GM13976 (cell line): ENCODE results near the gene CCDC91.
A peak's percentile ranks its signal among the peaks of the same experiment; 100 is the strongest.

Experiments used
- DNase-seq: peaks from one replicate; pipeline ENCODE4 v3.0.0; 2012; ENCODE audit warnings: low spot score
- CTCF ChIP-seq: IDR thresholded peaks from 2 replicates; pipeline ENCODE4 v1.5.1; 2012; ENCODE audit warnings: borderline replicate concordance, mild to moderate bottlenecking; ENCODE audit not compliant: insufficient read depth; ENCODE audit errors: extremely low read depth, missing control alignments, control extremely low read depth
- in situ Hi-C: fragments of 300-500 bp; cut with MboI; formaldehyde crosslinking; loops from one replicate; pipeline ENCODE4 v1.12.0; 2022; ENCODE audit warnings: low sequenced_read_pairs, mixed read lengths, inconsistent platforms; ENCODE audit not compliant: unreplicated experiment

The CCDC91 gene

DNA sequence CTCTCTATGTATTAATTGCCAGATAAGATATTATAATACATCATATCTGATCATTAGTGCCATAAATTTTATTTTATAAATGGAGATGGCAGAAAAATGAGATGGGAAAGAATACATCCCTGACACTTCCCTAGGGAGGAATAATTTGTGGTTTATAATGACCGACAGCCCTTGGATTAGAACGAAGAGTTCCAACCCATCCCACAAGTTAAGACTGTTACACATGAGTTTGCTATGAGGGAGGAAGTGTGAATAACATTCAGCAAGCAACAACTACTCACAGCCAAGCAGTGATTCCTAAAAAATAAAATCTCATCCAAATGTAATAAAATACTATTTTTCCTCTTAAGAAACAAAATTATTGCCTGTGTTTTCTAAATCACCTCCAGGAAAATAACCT lies 299.0 kb downstream of the CCDC91 start:
- TF ChIP-seq CTCF: no peak
- in situ Hi-C loops: no loop called here
- no peak for DNase-seq

- in situ Hi-C loops: no loop called here
- peak; percentile 4 for DNase-seq
- no peak for TF ChIP-seq CTCF
These were observed 307.7 kb downstream of the CCDC91 start for GRCh38 chr12:28497889-28498411.

DNA sequence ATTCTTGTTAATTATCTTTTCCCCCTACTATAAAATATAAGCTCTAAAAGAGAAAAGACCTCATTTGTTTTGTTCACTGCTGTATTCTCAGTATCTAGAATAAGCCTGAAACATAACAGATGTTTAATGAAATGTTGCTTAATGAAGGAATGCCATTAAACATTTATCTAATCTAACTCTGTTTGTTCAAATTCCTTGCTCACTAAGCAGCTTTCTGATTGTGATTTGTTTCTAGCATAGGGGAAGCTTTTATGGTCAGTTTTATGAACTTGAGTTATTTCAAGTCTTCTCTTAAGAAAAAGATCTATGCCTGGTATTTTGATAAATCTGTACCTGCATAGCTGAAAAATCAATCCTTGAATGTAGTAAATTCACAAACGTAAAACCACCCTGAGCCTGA lies 308.6 kb downstream of the CCDC91 start:
- TF ChIP-seq CTCF: no peak
- in situ Hi-C loops: no loop called here
- no peak for DNase-seq

DNA sequence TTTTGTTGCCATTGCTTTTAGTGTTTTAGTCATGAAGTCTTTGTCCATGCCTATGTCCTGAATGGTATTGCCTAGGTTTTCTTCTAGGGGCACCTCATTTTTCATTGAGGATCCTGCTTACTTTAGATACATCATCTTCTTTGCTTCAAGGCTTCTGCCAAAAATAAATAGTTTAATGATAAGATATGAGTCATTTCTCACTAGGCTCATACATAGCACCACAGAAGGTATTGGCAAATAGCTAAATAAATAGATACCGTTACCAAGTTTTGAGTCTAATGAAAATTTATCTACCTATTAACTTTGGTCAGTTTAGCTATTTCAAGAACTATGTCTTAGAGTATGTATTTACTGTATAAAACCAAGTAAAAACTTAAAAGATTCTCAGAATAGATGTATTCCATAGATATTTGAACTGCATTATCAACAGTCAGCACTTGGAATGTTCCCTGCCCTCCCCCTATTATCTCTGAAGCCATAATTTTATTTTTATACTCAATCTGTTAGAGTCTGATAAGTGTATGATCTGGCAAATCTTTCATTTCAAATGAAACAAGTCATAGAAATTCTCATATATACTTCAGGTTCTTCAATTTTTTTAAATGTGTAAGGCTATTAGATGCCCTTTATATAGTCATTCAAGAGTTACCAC lies 310.2 kb downstream of the CCDC91 start:
- no peak for DNase-seq
- in situ Hi-C loops: no loop called here
- TF ChIP-seq CTCF: no peak

- no peak for TF ChIP-seq CTCF
- in situ Hi-C loops: no loop called here
- DNase-seq: no peak
These were observed 316.0 kb downstream of the CCDC91 start for GRCh38 chr12:28506271-28506670.

DNA sequence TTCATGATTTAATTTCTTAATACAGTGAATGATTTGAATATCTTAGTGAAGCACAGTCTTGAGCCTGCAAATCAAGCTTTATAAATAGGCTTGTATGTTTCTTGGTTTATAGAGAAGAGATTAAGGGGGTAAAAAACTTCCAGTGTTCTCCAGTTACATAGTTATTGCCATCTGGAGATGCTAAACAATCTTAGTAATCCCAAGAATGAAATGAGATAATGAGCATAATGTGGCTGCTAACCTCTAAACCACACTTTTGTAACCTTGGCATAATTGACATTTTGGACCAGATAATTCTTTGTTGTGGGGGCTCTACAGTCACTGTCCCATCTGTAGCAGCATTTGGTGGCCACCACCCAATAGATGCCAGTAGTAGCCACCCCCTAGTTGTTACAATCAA lies 316.8 kb downstream of the CCDC91 start:
- TF ChIP-seq CTCF: no peak
- in situ Hi-C loops: no loop called here
- no peak for DNase-seq
